GM21515 (cell line): ENCODE measurements around the gene SIDT1.
"Not testable (repeated sequence)": the region's sequence is repeated elsewhere in the genome, so short reads cannot be mapped to it uniquely, and the experiment has no call there.

Experiments
- ATAC-seq: cut with Tn5 transposase; IDR thresholded peaks from one replicate; pipeline ENCODE4 v1.9.1; 2021; ENCODE audit not compliant: unreplicated experiment

The SIDT1 gene

GRCh38 chr3:113630956-113631542, 98.7 kb downstream of the SIDT1 start:
- no peak for ATAC-seq

- ATAC-seq, result no peak
Measured at GRCh38 chr3:113631573-113631972, 99.2 kb downstream of the SIDT1 start.

GRCh38 chr3:113634782-113635474, 102.6 kb downstream of the SIDT1 start:
- no peak for ATAC-seq

- ATAC-seq, result not testable (repeated sequence)
Measured at GRCh38 chr3:113636034-113636433, 103.7 kb downstream of the SIDT1 start.

GRCh38 chr3:113637756-113638155, 105.4 kb downstream of the SIDT1 start:
- ATAC-seq, result no peak

- no peak for ATAC-seq
Measured at GRCh38 chr3:113638910-113639309, 106.6 kb downstream of the SIDT1 start.

GRCh38 chr3:113643583-113643982, 111.2 kb downstream of the SIDT1 start:
- ATAC-seq, result no peak

- no peak for ATAC-seq
Measured at GRCh38 chr3:113648524-113648923, 116.2 kb downstream of the SIDT1 start.

- ATAC-seq, result no peak
Measured at GRCh38 chr3:113649174-113649845, 117.0 kb downstream of the SIDT1 start.

GRCh38 chr3:113654310-113654709, 122.0 kb downstream of the SIDT1 start:
- ATAC-seq, result no peak

GRCh38 chr3:113654851-113655250, 122.5 kb downstream of the SIDT1 start:
- ATAC-seq, result no peak

- ATAC-seq, result no peak
Measured at GRCh38 chr3:113658107-113658506, 125.8 kb downstream of the SIDT1 start.

GRCh38 chr3:113659101-113659541, 126.8 kb downstream of the SIDT1 start:
- no peak for ATAC-seq

- ATAC-seq, result no peak
Measured at GRCh38 chr3:113659996-113660395, 127.6 kb downstream of the SIDT1 start.

- no peak for ATAC-seq
Measured at GRCh38 chr3:113660458-113660857, 128.1 kb downstream of the SIDT1 start.

- ATAC-seq, result no peak
Measured at GRCh38 chr3:113660896-113661295, 128.5 kb downstream of the SIDT1 start.

GRCh38 chr3:113662824-113663223, 130.5 kb downstream of the SIDT1 start:
- ATAC-seq, result no peak

GRCh38 chr3:113663324-113663750, 131.0 kb downstream of the SIDT1 start:
- ATAC-seq, result no peak

- no peak for ATAC-seq
Measured at GRCh38 chr3:113663761-113664160, 131.4 kb downstream of the SIDT1 start.

- no peak for ATAC-seq
Measured at GRCh38 chr3:113664523-113665094, 132.3 kb downstream of the SIDT1 start.

GRCh38 chr3:113668015-113668414, 135.7 kb downstream of the SIDT1 start:
- no peak for ATAC-seq

GRCh38 chr3:113673593-113673992, 141.2 kb downstream of the SIDT1 start:
- no peak for ATAC-seq
